ENCODE measurements around the gene IL33. TPM values are rescaled to one million over a fixed set of nuclear protein-coding genes. Genes with fewer than 3 reads are reported as not detected.

Gene IL33
- total and polyA plus RNA-seq, 2 of the 4 experiments (the other 2 are of a cell fraction) = not detected

DNA sequence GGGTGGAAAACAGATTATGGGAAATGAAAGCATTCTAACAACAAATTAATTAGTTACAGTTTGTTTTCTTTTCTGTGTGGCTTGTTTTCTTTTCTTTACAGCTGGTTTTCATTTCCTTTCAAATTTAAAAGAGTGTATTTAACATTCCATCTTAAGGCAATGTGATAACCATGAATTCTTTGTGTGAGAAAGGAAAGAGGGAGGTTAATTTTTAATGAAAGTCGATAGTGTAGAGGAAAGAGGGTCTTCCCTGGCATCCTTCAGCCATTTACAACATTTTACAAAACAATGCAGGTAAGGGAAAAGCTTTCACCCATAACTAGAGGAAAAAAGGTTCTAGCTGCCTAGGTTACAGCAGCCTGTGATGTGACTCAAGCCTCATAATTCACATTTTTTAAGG lies 43.9 kb upstream of the IL33 start:
- no peaks in the 10 kb centered on the region for H3K4me1 ChIP-seq (ENCODE audit: control insufficient read depth, insufficient read depth, low read length)
- H2BK15ac ChIP-seq (ENCODE audit: low read depth, low read length) = no peak overlapping the region
- H3K9me3 ChIP-seq (ENCODE audit: control insufficient read depth, insufficient read depth, low read length) = peaks cover 6% of the 10 kb centered on the region
- H4K5ac ChIP-seq (ENCODE audit: low read depth, low read length) = no peak overlapping the region
- no peak overlapping the region for H2AFZ ChIP-seq (replicated peaks; ENCODE audit: low read length, poor library complexity)
- no peak overlapping the region for H3K27ac ChIP-seq (ENCODE audit: insufficient read depth, low read length)
- no peak overlapping the region for H2BK20ac ChIP-seq (ENCODE audit: low read depth, low read length)
- H3K4ac ChIP-seq (ENCODE audit: low read depth, low read length) = no peak overlapping the region
- H3K9me1 ChIP-seq (ENCODE audit: insufficient read depth, low read length) = no peaks in the 10 kb centered on the region
- dilution Hi-C loops (cut with HindIII; ENCODE audit: low sequenced_read_pairs, unreplicated experiment) (no loop called here), in situ Hi-C loops (cut with MboI; ENCODE audit: low sequenced_read_pairs) (no loop called here), intact Hi-C loops (cut with micrococcal nuclease) (no loop called here)
- WGBS, 2 experiments (ENCODE audit: extremely low coverage in 2 of 2, insufficient read length in 1 of 2) = no CpG with 5 or more reads among the region's 1 CpG
- TF ChIP-seq RCOR1 (IDR thresholded peaks at IDR 0.05; ENCODE audit: insufficient replicate concordance, low read length) = no peak
- no peak for TF ChIP-seq SMC3 (IDR thresholded peaks at IDR 0.05; ENCODE audit: low read depth, low read length)
- no peak for TF ChIP-seq CEBPB (IDR thresholded peaks at IDR 0.05; ENCODE audit: low read depth, low read length)
- TF ChIP-seq CHD1 (IDR thresholded peaks at IDR 0.05; ENCODE audit: low read depth, low read length) = no peak
- no peak for TF ChIP-seq RAD21 (IDR thresholded peaks at IDR 0.05; ENCODE audit: low read length)
- TF ChIP-seq RFX5 (IDR thresholded peaks at IDR 0.05; ENCODE audit: low read depth, low read length) = no peak
- TF ChIP-seq, protein P1, sequence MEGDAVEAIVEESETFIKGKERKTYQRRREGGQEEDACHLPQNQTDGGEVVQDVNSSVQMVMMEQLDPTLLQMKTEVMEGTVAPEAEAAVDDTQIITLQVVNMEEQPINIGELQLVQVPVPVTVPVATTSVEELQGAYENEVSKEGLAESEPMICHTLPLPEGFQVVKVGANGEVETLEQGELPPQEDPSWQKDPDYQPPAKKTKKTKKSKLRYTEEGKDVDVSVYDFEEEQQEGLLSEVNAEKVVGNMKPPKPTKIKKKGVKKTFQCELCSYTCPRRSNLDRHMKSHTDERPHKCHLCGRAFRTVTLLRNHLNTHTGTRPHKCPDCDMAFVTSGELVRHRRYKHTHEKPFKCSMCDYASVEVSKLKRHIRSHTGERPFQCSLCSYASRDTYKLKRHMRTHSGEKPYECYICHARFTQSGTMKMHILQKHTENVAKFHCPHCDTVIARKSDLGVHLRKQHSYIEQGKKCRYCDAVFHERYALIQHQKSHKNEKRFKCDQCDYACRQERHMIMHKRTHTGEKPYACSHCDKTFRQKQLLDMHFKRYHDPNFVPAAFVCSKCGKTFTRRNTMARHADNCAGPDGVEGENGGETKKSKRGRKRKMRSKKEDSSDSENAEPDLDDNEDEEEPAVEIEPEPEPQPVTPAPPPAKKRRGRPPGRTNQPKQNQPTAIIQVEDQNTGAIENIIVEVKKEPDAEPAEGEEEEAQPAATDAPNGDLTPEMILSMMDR (conservative IDR thresholded peaks at IDR 0.05; ENCODE audit: low read depth, low read length) = no peak
- TF ChIP-seq, protein P2, sequence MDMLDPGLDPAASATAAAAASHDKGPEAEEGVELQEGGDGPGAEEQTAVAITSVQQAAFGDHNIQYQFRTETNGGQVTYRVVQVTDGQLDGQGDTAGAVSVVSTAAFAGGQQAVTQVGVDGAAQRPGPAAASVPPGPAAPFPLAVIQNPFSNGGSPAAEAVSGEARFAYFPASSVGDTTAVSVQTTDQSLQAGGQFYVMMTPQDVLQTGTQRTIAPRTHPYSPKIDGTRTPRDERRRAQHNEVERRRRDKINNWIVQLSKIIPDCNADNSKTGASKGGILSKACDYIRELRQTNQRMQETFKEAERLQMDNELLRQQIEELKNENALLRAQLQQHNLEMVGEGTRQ (IDR thresholded peaks at IDR 0.05; ENCODE audit: low read depth, low read length) = no peak
- TF ChIP-seq MXI1 (IDR thresholded peaks at IDR 0.05; ENCODE audit: borderline replicate concordance, low read depth, low read length) = no peak
- no peak for TF ChIP-seq BHLHE40 (IDR thresholded peaks at IDR 0.05; ENCODE audit: low read depth, low read length)
- no peak for TF ChIP-seq FOS (IDR thresholded peaks at IDR 0.05; ENCODE audit: low read depth, low read length)
- no peaks in the 10 kb centered on the region for H3K27me3 ChIP-seq (ENCODE audit: control insufficient read depth, insufficient read depth, low read length)
- no peaks in the 10 kb centered on the region for H3K79me1 ChIP-seq (ENCODE audit: low read depth in 1 of 2, low read length in 2 of 2)
- ATAC-seq (ENCODE audit: low read depth) = no peak
- no peak overlapping the region for H4K8ac ChIP-seq (ENCODE audit: low read depth in 2 of 2, low read length in 2 of 2)
- H4K91ac ChIP-seq (ENCODE audit: insufficient read depth, low read depth, low read length) = no peak overlapping the region
- no peak overlapping the region for H3K9ac ChIP-seq (ENCODE audit: low read depth, low read length)
- H3K23ac ChIP-seq (ENCODE audit: low read depth, low read length) = no peak overlapping the region
- H3K4me3 ChIP-seq (ENCODE audit: insufficient read depth, low read depth, low read length) = no peak overlapping the region
- no peak overlapping the region for H3K18ac ChIP-seq (ENCODE audit: low read depth, low read length)
- CTCF ChIA-PET = no interaction called here
- H3K14ac ChIP-seq (replicated peaks; ENCODE audit: low read depth, low read length) = no peak overlapping the region
- no peak overlapping the region for H2AK9ac ChIP-seq (replicated peaks; ENCODE audit: low read depth, low read length, poor library complexity)
- DNase-seq = no peak
- no peak overlapping the region for H2BK120ac ChIP-seq (ENCODE audit: low read depth, low read length)
- no peaks in the 10 kb centered on the region for H3K36me3 ChIP-seq (ENCODE audit: control insufficient read depth, insufficient read depth, low read length)
- POLR2A ChIA-PET (ENCODE audit: unreplicated experiment) = no interaction called here
- no peak overlapping the region for H2BK5ac ChIP-seq (ENCODE audit: low read depth, low read length, poor library complexity, severe bottlenecking)
- H4K20me1 ChIP-seq (ENCODE audit: insufficient read depth, low read length) = no peaks in the 10 kb centered on the region
- BruUV-seq (replicated peaks) = no TSS peak
- H3K56ac ChIP-seq (ENCODE audit: extremely low read depth, insufficient read depth, low read length) = no peak overlapping the region
- H2AK5ac ChIP-seq (ENCODE audit: low read depth, low read length) = no peak overlapping the region
- no peak overlapping the region for H3K4me2 ChIP-seq (ENCODE audit: low read depth, low read length)

Data from IMR-90 (cell line).